Endometrial microvascular endothelial cells (primary cell): ENCODE data around the gene FNTB. TPM values are rescaled to one million over a fixed set of nuclear protein-coding genes. Genes with fewer than 3 reads are reported as not detected.
"Not testable (repeated sequence)": the region's sequence is repeated elsewhere in the genome, so short reads cannot be mapped to it uniquely, and the experiment has no call there.

ENCODE experiments used
- in situ Hi-C: cut with HindIII; loops from 2 replicates; pipeline ENCODE4 v1.10.0; 2017; ENCODE audit warnings: low sequenced_read_pairs, low pct_unique_long_range_greater_than_20kb; ENCODE audit errors: inconsistent ontology term
- total RNA-seq: library from RNA; depleted of rRNA; stranded (reverse); fragments of >200 nt; gene quantifications from one replicate; pipeline ENCODE4 v1.2.3, GENCODE V29; 2015; ENCODE audit errors: inconsistent ontology term

FNTB gene
- total RNA-seq, 1 donor from 2014 or later, result 14.3 TPM

DNA sequence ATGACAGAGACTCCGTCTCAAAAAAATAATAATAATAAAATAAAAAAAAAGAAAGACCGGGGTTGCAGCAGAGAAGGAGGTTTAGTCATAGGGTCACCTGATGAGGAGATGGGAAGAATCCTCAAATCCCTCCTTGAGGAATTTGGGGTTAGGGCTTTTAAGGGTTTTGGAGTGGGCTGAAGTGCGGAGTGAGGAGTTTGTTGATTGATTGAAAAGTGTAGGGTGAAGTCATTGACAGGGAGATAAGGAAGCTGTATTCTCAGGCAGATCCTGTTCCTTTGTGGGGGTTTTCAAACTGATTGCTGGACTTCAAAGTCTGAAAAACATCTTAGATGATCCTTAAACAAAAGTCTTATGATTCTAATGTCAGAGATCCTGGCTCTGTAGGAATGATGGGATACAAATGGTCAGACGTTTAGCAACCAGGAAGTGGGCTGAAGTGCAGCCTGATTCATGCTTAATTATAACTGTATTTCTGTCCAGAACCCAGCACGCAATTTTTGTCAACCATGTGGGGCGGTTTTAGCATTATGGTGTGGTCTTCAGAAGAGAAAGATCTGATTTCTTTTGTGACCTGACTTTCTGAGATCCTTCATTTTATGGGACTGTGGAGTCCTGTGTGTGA, 16.0 kb downstream of the FNTB start:
- in situ Hi-C loops, result no loop called here

DNA sequence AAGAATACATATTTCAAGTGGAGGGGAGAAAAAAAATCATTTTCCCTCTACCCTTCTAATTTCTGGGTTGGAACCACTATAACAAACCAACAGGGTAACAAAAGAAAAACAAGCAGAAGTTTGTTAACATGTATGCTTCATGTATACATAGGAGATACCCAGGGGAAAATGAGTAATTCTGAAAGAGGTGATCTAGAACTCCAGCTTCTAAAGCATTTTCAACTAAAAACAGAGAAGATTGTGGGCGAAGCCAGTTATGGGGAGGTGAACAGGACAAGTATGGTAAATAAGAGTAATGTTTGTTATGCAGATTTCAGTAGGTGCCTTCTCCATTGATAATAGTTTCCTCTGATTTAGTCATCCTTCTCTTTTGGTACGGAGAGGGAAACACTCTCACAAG, 16.7 kb downstream of the FNTB start:
- in situ Hi-C loops, result no loop called here

DNA sequence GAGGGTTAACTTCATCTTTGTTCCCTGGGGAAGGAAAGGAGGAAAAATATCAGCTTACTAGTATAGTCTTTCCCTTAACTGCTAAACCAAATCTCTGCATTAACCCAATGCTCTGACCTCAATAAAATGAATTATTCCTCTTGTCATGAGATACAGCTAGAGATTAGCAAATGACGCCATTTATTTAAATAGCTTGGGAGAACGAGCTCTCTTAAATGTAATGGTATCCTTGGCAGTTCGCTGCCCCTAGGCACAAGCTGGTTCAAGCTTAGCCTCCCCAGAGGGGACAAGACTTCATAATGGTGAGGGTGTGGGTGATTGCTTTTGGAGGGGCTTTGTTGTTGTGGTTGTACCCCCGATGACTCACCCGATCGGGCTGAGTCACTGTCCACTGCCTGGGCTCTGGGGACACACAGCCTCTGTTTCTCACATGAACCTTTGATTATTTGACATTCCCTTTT, 19.6 kb downstream of the FNTB start:
- in situ Hi-C loops, result no loop called here

DNA sequence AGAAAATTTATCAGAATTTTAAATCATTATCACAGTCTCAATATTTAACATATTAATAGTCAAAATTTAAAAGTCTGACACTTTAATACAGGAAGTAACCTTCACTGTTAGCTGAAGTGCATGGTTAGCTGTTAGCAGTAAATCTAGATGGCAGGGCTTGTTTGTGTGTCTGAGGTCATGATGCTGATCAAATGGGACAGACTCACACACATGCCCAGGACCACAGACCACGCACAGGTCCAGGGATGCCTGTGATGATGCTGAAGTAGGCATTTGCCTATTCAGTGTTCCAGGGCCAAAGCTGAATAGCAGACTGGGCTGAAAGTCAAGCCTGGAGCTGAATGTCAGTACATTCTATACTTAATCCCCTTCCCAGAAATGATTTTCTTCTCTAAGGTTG, 20.5 kb downstream of the FNTB start:
- in situ Hi-C loops, result no loop called here

DNA sequence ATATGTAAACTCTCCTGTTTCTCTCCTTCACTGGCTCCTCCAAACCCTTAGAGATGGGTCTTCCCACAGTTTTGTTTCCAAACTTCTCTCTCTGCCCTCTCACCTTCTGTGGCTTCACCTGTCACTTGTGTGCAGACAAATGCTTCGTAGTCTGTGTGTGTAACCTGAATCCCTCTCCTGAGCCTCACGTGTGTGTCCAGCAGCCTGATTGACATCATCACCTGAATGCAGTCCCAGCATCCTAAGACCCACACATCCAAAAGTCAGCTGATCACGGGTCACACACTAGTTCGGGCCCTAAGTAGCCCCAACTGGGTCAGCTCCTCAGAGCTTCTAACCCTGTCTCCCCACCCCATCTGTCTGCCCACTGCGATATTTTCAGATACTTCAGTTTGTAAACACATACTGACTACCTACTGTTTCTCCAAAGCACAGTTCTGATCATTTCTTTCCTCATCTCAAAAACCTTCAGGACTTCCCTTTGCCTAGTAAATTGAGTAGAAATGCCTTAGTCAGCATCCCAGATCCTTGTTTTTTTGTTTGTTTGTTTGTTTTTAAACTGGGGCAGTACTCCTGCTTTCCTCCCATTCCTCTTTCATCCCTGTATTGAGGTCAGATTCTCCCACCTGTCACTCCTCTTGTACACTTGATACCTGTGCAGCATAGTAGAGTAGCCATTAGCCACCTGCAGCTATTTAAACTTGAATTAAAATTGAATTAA, 23.7 kb downstream of the FNTB start:
- in situ Hi-C loops, result no loop called here

DNA sequence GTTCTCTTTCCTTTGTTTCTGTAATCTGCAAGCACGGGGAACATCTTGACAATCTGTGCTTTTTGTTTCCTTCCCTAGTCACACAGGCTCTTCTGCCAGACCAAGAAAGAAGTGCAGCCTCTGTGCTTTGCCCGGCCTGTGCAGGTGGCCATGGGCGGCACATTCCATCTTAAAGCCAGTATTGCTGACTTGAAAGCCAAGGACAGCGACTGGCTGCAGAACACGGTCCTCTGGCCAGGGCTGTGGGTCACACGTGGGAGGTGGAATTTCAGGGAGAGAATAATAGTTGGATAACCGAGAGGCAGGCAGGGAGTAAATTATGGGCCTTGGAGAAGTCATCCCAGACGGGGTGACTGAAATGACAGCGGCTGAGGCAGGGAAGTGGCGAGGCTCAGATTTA, 24.8 kb downstream of the FNTB start:
- in situ Hi-C loops, result no loop called here

DNA sequence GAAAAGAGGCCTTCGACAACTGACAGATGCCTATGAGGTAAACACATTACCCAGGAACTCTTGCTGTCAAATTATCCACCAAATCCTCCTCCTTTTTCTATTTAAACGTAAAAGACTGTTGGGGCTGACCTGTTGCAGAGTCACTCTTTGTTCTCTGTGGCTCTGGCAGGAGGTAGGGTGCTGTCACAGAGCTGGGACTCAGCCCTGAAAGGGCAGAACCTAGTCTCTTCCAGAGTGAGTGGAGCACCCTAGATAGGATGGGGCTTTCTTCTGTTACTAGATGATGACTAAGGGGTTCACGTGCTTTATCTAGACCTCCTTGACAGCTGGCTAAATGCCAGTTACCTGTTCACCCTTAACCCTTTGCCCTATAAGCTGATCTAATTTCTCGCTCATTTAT, 25.7 kb downstream of the FNTB start:
- in situ Hi-C loops, result no loop called here

DNA sequence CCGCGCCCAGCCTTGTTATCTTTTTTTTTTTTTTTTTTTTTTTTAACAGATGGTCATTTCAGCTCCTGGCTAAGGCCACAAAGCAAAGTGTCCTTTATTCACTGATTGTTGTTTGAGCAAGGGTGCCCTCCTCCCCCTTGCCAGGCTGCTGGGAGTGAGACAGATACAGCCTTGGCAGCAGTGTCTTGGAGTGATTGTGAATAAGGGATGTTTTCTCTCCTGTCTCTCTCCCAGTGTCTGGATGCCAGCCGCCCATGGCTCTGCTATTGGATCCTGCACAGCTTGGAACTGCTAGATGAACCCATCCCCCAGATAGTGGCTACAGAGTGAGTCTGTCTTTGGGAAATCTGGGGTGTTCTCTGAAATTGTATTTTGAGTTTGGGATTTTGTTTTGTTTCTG, 28.7 kb downstream of the FNTB start:
- in situ Hi-C loops, result no loop called here

DNA sequence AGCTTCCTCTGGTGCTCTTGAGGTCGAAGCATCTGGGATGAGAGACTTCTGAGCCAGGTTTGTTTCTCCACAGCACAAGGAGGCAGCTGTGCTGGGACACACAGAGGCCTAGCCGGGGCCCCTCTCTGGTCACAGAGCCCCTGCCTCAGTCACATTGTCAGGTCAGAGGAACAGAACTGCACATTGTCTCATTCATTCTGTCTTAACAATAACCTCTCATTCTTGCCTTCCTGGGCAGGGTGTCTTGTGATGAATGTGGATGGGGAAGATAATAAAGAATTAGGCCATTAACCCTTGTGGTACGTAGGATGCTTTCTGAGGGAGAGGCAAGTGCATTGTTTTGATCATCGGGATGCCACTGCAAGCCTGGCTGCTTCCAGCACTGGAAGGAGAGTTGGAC, 29.8 kb downstream of the FNTB start:
- in situ Hi-C loops, result no loop called here

DNA sequence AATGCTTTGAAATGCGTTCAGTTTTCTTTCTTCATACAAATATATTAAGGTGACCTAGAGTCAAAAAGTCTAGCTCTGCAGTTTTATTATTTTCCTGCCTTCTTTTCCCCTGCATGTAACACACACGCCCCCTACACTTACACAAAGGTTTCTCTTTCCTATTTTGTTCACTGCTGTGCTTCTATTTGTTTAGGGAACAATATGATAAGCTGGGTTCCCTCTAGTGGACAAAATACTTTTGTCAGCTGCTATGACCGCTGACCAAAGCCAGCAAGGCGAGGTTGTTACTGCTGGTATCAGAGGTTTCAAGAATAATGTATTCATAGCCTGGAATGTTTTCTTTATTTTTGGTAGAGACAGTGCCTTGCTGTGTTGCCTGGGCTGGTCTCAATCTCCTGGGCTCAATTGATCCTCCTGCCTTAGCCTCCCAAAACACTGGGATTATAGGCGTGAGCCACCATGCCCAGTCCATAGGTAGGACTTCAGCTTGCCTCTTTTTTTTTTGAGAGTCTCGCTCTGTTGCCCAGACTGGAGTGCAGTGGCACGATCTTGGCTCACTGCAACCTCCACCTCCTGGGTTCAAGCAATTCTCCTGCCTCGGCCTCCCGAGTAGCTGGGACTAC, 33.4 kb downstream of the FNTB start:
- in situ Hi-C loops, result no loop called here

DNA sequence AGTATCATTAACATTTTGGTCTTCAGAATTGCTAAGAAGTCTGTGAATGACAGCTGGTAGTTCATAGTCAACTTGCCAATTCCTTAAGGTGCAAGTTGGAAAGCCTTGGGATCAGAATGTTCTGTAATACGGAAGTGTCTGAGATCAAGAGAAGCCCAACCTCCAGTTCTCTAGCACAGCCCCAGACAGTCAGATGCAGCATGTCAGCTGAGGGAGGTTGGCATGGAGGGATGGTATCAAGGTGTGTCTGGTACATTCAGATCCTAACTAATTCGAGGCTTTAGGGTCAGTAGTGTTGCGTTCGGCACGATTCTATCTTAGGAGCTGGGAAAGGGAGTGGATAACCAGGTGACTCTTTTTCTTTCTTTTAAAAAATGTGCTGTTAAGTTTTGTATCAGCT, 38.3 kb downstream of the FNTB start:
- in situ Hi-C loops, result no loop called here

DNA sequence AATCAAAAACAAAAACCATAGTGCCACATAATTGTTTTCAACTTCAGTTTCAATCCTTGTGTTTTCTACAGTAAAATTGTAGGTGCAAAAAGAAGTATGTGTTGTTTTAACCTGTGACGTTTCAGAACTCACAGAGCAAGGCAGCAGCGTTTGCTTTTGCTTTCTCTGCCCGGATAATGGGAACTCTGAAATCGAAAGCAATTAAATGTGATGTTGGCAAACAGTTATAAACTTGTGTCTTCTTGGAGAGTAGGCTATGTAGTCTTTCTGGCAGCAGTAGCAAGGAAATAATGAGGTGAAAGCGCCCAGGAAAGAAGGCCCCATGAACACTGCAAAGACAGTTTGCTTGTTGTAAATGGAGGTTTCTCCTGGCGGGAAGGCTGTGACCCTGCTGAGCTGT, 39.1 kb downstream of the FNTB start:
- in situ Hi-C loops, result no loop called here

DNA sequence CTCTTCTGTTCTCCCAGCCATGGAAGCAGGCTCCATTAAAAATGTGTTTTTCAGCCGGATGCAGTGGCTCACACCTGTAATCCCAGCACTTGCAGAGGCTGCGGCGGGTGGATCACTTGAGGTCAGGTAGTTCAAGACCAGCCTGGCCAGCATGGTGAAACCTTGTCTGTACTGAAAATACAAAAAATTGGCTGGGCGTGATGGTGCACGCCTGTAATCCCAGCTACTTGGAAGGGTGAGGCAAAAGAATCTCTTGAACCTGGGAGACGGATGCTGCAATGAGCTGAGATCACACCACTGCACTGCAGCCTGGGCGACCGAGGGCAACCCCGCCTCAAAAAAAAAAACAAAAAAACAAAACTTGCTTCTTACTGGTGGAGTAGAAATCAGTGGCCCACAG, 39.8 kb downstream of the FNTB start:
- in situ Hi-C loops, result no loop called here

DNA sequence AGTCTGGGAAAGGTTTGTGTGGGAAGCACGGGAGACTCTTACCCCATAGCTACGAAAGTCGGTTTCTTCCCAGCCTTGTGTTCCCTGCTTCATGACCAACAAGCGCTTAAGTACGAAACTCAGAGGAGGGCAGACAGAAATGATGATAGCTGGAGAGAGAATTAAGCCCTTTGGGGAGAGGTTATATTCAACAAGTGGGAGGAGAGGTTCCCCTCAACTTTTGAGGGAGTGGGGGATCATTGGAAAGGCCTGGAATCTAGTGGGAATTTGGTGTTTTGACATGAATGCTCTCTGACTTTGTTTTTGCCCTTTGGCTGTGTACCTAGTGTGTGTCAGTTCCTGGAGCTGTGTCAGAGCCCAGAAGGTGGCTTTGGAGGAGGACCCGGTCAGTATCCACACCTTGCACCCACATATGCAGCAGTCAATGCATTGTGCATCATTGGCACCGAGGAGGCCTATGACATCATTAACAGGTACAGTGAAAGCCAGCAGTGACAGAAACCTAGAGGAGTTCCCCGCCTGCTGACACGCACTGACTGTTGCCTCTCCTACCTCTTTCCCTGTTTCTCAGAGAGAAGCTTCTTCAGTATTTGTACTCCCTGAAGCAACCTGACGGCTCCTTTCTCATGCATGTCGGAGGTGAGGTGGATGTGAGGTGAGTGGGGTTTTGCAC, 40.6 kb downstream of the FNTB start:
- in situ Hi-C loops, result no loop called here

DNA sequence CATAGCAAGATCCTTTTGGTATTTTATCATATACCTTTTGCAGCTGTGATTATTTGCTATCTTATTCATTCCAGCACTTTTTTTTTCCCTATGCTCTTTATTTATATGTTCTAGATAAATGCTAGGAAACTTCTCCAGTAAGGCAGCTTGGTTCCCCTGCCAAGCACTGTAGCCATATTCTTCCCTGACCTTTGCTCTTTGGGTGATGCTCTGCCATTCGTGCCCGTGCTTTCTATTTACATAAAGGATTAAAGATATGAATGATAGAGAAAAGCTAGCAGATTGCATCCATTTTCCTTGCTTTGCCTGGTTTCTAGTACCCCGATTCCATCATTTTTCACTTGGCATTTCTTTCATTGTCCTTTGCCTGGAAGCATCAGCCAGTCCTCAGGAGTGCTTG, 42.2 kb downstream of the FNTB start:
- in situ Hi-C loops, result no loop called here

DNA sequence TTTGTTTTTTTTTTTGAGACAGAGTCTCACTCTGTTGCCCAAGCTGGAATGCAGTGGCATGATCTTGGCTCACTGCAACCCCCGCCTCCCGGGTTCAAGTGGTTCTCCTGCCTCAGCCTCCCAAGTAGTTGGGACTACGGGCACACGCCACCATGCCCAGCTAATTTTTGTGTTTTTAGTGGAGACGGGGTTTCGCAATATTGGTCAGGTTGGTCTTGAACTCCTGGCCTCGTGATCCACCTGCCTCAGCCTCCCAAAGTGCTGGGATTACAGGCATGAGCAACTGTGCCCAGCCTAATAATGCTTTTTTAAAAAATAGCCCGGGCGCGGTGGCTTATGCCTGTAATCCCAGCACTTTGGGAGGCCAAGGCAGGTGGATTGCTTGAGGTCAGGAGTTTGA, 44.6 kb downstream of the FNTB start:
- in situ Hi-C loops, result not testable (repeated sequence)

DNA sequence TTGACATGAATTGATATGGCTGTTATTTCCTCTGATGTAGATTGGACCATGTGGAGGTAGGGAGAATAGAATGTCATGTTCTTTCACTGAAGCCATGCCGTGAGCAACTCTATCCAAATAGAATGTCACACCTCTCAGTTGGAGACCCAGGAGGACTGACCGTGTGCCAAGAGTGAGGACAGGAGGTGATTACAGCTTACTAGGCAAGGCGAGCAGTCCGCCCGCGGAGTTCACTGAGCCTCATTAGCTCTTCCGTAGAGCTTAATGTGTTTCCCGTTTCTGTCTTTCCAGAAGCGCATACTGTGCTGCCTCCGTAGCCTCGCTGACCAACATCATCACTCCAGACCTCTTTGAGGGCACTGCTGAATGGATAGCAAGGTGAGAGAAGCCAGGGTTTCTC, 45.6 kb downstream of the FNTB start:
- in situ Hi-C loops, result no loop called here

DNA sequence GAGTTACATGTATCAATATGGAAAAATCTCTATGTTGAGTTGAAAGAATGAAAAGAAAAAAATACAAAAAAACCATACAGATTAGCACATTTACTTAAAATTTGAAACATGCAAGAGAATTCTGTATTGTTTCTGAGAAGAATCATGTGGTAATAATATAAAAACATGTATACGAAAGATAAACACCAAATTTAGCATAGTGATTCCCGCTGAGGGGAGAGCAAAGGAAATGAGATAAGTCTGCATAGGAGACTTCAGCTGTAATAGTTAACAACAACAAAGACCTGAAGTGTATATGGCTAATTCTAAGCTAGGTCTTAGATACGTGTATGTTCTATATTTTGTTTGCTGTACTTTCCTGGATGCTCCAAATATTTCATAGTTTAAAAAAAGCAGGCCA, 46.5 kb downstream of the FNTB start:
- in situ Hi-C loops, result no loop called here

DNA sequence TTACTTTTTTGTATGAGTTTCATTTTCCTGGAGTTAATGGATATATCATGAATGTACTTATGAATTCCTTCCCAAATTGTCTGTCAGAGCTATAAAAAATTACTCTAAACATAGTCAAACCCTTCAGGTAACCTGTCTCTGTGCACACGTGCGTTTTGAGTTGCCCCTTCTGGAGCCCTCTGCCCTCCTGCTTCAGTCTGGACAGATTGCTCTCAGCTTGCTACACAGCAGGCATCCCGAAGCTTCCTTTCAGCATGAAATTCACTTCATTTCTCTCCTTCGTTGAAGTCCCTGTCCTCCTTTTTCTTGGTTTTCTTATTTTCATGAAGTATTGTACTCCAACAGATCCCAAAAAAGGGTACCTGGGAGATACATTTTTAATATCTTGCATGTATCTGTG, 47.3 kb downstream of the FNTB start:
- in situ Hi-C loops, result no loop called here

DNA sequence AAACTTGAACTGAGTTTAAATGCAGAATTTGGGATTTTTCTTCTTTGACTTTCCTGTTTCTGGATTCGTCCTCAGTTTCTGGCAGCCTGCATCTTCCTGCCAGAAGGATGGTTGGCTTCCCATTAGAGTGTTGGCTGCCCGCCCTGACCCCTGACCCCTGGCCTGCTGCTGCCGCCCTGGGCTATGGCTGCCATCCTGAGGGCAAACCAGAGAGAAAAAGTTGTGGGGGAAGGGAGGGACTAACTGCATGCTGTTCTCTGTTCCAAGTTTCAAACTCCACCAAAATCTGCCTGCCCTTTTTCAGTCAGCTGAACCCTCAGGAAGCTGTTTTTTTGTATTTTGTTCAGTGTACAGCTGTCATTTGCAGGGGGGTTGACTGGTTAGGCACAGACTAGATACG, 48.4 kb downstream of the FNTB start:
- in situ Hi-C loops, result no loop called here
